ENCODE results near the gene ZNHIT6.

Gene ZNHIT6

DNA sequence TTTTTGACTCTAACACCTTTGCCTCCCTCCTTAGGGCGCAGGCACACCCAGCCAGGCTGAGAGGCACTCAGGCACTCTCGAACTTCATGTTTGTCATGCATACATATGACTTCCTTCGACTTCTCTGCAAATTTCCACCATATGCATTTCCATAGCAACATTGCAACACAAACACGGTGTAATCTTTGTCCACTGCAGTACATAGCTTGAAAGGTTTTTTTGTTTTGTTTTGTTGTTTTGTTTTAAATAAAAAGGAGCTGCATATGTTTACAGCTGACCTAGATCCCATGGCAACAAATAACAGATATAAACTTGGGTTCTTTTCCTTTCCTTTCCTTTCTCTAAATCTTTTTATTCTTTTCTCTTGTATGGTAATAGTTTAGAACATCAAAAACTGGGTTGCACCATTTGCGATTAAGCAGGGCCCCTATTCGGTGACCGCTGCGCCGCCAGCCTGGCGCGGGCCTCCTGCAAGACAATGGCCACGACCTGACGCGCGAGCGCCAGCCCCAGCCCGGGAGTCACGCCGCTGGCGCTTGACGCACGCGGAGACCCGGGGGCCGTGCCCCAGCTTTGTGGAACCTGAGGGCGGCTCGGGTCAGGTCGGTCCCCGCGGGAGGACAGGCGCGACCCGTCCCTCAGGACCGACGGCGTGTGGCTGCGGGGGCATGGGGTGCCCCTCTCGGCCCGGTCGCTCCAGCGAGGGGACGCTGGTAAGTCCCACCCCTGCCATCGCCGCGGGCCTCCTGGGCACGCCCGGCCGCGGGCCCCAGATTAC lies 92.5 kb downstream of the ZNHIT6 start:
- no peak for DNase-seq

DNA sequence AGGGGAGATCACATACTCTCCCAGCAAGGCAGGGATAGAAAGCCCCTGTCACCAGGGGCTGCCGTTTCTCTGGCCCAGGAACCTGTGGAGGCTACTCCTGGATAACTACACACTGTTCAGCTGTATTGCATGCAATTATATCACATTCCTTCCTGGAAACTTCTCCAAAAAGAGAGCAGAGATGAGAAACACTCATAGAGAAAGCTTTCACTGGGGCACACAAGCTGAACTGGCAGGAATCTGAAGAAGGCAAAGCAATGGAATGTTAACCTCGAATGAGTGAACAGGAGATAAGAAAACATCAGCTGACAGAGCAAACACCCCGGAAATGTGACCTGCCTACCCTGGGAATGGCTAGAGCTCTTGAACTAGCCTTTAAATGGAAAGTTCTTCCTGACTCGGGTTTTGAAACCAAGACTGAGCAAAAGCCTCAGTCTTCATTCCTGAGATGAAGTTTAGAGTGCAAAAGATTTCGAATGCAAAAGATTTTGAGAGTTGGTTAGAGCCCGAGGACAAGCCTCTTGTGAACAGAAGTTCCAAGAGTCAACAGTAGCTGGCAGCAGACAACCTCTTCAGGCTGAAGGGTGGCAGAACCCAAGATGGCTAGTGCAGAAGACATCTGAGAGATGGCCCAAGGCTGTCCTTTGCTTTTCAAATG lies 95.4 kb downstream of the ZNHIT6 start:
- no peak for DNase-seq

GRCh38 chr1:85611856-85612255 lies 96.4 kb downstream of the ZNHIT6 start:
- DNase-seq: no peak

- DNase-seq: no peak
These were observed 96.8 kb downstream of the ZNHIT6 start for GRCh38 chr1:85611425-85611824.

- DNase-seq: no peak
These were observed 98.3 kb downstream of the ZNHIT6 start for GRCh38 chr1:85609976-85610375.

GRCh38 chr1:85608851-85609250 lies 99.4 kb downstream of the ZNHIT6 start:
- no peak for DNase-seq

- DNase-seq: no peak
These were observed 100.3 kb downstream of the ZNHIT6 start for GRCh38 chr1:85607921-85608265.

- DNase-seq: no peak
These were observed 100.9 kb downstream of the ZNHIT6 start for GRCh38 chr1:85607126-85607920.

- DNase-seq: no peak
These were observed 101.8 kb downstream of the ZNHIT6 start for GRCh38 chr1:85606414-85606800.

- DNase-seq: no peak
These were observed 102.5 kb downstream of the ZNHIT6 start for GRCh38 chr1:85605484-85606413.

- no peak for DNase-seq
These were observed 103.8 kb downstream of the ZNHIT6 start for GRCh38 chr1:85604298-85604997.

- DNase-seq: no peak
These were observed 105.0 kb downstream of the ZNHIT6 start for GRCh38 chr1:85603086-85603880.

DNA sequence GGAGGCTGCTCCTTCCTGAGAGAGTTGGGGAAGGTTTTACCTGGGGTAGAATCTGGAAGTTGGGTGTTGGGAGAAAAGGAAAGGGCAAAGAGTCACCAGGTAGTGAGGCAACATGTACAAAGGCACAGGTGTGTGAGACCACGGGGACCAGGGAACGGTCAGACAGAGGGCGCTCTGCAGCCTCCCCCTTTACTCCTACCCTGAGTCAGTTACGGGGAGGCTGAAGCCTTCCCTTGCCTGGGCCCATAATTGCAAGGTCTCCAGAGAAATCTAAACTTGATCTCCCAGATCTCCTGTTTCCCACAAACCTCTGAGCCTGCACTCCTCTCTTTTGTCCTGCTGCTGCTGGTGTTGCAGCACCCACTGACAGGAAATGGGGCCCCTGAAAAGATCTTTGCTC lies 105.7 kb downstream of the ZNHIT6 start:
- DNase-seq: no peak

GRCh38 chr1:85601901-85602300 lies 106.3 kb downstream of the ZNHIT6 start:
- DNase-seq: no peak

- no peak for DNase-seq
These were observed 108.6 kb downstream of the ZNHIT6 start for GRCh38 chr1:85599681-85600080.
